Measurements from ENCODE around the gene OGFOD3.

DNA sequence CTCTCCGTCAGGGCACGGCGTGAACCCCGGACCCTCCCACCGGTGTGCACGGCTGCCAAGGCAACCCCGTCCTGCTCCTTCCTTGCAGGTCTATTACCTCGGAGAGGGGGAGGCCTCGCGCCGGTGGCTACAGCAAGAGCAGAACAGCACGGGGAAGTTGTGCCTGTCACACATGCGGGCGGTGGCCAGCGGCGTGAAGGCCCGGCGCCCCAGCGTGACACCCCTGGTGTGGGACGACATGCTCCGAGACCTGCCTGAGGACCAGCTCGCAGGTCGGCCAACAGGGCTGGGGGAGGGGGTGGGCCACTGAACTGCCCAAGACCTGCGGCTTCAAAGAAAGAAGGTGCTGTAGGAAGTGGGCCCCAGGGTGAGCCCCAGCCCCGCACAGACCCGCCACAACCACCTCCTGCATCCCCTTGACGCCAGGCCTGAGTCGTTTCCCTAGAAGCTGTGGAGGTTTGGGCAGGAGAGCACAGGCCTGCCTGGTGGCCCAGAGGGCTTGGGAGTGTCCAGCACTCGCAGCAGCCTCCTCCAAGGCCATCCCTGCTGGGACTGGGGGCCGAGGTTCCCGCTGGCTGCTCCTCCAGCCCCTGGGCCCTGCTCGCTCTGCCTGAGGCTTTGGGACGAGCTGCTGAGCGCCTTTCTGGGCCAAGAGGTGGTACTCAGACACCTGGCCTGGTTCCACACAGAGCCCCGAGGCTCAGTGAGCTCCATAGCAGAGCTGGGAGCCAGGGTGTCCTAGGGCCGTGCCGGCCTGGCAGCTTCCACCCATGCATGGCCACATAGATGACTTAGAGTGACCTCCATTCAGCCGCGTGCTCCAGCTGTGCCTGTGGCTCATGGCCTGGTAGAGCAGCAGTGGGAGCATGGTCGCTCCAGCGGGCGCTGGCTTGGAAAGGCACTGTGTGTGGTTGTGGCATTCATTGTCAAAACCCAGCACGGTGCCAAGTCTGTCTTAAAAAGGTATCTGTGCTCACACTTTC lies 17.5 kb upstream of the OGFOD3 start:
- TF ChIP-seq EZH2 (IDR thresholded peaks at IDR 0.05; ENCODE audit: borderline replicate concordance, low read length) = no peak
- TF ChIP-seq, protein P1, sequence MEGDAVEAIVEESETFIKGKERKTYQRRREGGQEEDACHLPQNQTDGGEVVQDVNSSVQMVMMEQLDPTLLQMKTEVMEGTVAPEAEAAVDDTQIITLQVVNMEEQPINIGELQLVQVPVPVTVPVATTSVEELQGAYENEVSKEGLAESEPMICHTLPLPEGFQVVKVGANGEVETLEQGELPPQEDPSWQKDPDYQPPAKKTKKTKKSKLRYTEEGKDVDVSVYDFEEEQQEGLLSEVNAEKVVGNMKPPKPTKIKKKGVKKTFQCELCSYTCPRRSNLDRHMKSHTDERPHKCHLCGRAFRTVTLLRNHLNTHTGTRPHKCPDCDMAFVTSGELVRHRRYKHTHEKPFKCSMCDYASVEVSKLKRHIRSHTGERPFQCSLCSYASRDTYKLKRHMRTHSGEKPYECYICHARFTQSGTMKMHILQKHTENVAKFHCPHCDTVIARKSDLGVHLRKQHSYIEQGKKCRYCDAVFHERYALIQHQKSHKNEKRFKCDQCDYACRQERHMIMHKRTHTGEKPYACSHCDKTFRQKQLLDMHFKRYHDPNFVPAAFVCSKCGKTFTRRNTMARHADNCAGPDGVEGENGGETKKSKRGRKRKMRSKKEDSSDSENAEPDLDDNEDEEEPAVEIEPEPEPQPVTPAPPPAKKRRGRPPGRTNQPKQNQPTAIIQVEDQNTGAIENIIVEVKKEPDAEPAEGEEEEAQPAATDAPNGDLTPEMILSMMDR (conservative IDR thresholded peaks at IDR 0.05 in 1 of 2, IDR thresholded peaks at IDR 0.05 in 1 of 2; ENCODE audit: extremely low read depth in 1 of 2, insufficient read depth in 1 of 2, low read depth in 1 of 2, low read length in 2 of 2) = no peak

All from mammary epithelial cell (primary cell).